T-helper 2 cell treated with Interferon-gamma antibody and Interleukin-4, amounts not matched to agents 100 ng/mL and 5 ng/mL, for 36 hours (primary cell): ENCODE results near the gene SLC16A2. TPM values are rescaled to one million over a fixed set of nuclear protein-coding genes. Genes with fewer than 3 reads are reported as not detected.
"Not testable (repeated sequence)": the region's sequence is repeated elsewhere in the genome, so short reads cannot be mapped to it uniquely, and the experiment has no call there.

ENCODE experiments used
- intact Hi-C: fragments of 100-400 bp; cut with micrococcal nuclease; formaldehyde crosslinking; loops from one replicate; pipeline ENCODE4 v1.15.1; 2023
- total RNA-seq: library from RNA; stranded (reverse); gene quantifications from 2 replicates; pipeline ENCODE4 v1.2.3, GENCODE V29; 2022

SLC16A2 gene
- total RNA-seq, 1 donor from 2014 or later = 0.07 TPM

DNA sequence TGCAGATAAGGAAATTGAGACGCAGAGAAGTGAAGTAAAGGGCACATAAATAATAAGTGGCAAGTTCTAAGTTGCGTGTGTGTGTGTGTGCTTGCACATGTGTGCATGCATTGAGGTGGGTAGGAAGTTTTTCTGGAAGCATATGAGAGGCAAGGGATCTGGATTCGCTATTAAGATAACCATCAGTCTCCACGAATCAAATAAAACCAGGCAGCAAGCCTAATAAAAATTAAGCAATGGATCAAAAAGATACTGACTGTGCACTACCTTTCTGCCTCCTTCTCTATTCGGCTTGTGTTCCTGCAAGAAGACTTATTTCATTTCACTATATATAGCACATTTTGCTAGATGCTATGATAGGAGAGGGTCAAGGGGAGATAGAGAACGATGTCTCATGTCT lies 23.8 kb downstream of the SLC16A2 start:
- intact Hi-C loops = no loop called here

DNA sequence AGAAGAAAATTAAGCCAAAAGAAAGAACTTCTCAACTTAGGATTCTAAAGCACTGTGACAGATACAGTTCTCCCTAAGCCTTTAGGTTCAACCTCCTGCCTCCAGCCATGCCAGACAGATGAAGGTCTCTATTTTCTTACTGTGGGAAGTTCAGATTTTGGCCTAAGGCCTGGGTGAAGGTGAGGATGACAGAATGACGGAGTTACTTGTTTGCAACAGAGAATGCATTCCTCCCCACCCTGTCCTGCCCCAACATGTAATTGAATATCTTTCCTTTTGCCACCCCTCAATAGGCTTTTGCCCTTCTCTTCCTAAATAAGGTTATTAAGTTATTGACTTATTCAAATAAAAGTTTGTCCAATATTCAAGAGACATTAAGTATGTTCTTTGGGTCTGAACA lies 25.6 kb downstream of the SLC16A2 start:
- intact Hi-C loops = no loop called here

DNA sequence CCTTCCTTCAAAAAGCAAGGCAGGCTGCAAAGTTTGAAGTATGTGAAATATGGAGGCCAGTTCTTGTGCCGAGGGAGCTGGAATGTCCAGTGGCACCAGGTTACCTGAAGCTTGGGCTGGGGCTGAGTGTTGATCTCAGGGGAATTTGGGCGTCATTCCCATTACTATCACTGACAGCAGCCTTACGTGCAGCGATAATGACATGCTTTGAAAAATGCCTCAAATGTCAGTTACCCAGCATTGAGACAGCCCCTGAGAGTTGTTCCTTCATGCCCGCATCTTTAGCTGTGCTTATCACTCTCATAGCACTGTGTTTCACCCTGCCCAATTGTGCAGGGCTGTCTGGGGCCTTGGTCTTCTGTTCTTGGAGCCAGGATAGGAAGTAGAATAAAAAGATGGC lies 27.4 kb downstream of the SLC16A2 start:
- intact Hi-C loops = no loop called here

DNA sequence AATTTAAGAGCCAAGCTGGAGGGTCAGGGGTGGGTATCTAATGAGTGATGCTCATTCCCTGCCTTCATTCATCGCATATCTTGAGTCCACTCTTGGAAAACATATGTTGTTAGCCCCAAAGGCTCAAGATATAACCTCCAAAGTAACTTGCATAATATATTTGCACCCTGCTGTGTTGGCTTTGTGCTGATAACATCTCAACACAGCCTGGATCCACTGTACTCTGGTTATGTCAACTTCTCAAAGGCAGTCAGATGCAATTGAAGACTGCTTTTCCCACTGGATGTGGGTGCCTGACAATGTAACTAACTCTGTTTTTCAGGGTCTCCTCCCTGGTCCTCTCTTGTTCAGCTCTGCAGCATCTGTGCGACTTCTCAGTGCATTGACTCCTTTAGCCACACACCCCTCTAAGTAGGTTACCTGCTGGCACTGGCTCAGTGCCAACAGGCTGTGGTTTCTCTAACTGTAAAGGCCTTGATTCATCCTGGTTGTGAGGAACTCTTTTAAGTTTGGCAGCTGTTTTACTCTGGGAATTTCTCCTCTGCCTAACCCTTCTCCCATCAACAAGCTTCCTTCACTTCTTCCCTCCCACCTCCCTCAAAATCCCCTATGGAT lies 28.1 kb downstream of the SLC16A2 start:
- intact Hi-C loops = no loop called here

DNA sequence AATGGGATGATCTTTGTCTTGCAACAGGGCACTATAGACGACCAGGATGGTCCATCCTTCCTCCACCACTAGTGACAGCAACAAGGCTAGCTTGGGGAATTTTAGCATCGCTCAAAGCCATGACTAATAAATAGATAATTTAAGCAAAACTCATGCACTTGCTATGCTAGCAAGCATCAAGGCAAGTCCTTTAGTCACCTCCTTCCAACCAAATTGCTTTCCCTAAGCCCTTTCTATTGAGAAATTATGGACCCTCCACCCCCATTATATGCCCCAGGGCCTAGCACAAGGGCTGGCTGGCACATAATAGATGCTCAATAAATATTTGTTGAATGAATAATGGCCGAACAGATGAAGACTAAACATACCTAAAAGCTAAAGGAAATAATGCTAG lies 28.6 kb downstream of the SLC16A2 start:
- intact Hi-C loops = no loop called here

DNA sequence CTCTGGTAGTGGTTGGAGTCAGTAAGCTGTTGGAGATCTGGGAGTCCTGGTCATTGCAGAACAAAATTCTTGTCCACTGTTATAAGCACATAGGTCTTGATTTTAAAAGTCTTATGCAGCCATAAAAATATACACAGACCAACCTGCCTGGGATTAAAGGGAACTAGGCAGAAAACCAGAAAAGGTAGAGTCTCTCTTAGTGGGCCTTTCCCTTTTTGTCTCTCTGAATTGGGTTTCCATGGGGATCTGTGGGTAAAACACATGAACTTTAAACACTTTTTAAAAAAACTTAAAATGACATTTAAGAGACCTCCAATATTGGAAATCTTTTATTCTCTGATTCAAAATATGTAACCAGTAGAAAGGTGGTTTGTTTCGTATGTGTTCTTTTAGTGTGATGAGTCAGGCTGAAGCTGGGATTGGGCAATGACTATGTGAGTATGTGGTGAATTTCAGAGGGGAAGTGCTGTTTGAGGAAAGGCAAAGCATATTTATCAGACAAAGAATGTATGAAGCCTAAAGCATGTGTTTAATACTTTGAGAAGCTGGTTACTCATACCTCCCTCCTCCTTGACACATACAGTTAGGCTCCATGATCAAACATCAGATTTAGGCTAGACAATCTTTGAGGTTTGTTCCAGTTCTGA lies 29.6 kb downstream of the SLC16A2 start:
- intact Hi-C loops = no loop called here

DNA sequence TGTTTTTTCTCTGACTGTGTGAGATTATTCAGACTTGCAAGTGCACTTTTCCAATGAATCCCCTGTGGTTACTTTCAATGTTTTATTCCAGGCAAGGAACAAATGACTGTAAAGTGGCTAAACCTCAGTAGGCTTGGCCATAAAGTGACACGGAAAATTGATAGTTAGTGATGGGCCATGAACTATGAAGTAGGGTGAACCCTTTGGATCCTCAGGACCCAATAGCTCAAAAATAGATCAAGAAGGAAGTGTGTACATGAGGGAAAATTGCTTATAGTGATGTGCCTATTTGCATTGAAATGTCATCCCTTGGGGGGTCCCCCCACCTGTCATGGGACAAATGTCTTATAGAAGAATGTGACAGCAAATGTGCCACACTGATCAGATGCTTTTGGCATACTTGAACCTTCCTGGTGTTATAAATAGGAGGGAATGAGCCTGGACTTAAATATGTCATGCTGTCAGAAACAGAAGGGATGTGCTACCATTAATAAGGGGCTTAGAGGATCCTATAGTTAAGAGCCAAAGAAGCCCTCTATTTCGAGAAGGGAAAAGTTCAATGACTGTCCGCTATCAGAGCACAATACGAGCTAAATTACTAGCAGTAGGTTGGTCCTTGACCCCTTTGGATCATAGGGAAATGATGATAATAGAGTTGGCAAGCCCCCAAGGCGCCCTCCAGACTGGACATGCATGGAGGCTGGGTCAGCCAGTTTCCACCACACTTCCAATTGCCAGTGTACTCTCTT lies 30.3 kb downstream of the SLC16A2 start:
- intact Hi-C loops = no loop called here

DNA sequence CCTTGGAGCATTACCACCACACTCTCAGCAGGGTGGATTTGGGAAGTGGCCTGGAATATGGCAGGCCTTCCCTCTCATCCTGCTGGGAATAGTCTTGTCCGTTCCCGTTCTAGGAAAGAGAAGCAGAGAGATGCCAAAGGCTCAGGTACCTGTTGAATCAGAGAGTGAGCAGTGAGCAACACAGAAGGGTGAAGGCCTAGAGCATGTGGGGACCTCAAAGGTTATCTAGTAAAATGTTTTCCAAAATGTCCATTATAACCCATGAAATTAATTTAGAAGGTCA lies 30.8 kb downstream of the SLC16A2 start:
- intact Hi-C loops = no loop called here

DNA sequence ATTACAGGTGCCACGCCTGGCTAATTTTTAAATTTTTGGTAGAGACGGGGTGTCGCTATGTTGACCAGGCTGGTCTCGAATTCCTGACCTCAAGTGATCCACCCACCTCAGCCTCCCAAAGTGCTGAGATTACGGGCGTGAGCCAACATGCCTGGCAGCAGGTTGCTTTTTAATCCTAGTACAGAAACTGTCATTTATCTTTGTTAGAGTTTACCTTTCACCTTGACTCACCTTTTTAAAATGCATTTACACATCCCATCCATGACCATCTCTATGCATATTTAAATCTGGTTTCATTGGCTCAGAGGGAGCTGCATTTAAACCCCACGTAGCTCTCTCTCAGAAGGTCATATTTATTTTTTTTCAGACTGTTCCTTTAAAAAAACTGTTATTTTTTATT lies 31.9 kb downstream of the SLC16A2 start:
- intact Hi-C loops = no loop called here

DNA sequence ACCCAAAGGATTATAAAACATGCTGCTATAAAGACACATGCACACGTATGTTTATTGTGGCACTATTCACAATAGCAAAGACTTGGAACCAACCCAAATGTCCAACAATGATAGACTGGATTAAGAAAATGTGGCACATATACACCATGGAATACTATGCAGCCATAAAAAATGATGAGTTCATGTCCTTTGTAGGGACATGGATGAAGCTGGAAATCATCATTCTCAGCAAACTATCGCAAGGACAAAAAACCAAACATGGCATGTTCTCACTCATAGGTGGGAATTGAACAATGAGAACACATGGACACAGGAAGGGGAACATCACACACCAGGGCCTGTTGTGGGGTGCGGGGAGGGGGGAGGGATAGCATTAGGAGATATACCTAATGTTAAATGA lies 32.9 kb downstream of the SLC16A2 start:
- intact Hi-C loops = not testable (repeated sequence)

DNA sequence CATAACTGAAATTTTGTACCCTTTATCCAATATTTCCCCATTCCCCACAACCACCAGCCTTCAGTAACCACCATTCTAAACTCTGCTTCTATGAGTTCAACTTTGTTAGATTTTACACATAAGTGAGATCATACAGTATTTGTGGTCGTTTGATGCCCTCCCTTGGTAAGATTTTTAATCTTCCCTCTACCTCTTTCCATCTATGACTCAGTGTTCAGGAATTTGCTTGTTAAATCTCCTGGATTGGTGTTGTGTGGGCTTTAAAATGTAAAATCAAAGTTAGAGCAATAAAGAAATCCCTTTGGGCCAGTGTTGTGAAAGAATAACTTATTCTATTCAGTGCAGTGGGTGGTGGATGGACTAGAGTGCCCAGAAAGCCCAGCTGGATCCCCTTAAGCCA lies 37.4 kb downstream of the SLC16A2 start:
- intact Hi-C loops = no loop called here

DNA sequence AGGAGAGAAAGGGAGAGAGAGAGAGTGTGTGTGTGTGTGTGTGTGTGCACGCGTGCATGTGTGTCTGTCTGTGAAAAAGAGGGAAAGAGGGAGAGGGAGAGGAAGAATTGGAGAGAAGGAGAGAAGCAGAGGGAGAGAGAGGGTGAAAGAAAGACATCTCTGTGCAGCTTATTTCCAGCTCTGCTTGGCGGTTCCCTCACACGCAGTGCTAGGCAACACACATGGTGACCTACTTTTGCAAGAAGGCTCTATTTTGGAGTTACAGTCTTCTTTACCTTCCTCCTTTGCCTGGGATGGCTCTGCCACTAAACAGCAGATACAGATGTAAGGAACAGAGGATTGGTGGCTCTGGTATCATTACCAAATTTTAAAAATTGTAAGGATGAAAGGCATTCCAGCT lies 40.1 kb downstream of the SLC16A2 start:
- intact Hi-C loops = no loop called here

DNA sequence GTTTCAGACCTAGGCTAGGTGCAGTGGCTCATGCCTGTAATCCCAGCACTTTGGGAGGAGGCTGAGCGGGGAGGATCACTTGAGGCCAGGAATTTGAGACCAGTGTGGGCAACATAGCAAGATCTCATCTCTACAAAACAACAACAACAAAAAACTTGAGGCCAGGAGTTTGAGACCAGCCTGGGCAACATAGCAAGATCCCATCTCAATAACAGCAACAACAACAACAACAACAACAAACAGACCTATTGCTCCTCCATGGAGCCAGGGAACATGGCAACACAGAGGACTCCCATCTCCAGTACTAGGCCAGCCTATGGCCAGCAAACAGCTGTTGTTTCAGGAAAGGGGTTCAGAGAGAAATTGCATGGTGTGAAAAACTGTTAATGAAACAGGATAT lies 43.4 kb downstream of the SLC16A2 start:
- intact Hi-C loops = no loop called here

DNA sequence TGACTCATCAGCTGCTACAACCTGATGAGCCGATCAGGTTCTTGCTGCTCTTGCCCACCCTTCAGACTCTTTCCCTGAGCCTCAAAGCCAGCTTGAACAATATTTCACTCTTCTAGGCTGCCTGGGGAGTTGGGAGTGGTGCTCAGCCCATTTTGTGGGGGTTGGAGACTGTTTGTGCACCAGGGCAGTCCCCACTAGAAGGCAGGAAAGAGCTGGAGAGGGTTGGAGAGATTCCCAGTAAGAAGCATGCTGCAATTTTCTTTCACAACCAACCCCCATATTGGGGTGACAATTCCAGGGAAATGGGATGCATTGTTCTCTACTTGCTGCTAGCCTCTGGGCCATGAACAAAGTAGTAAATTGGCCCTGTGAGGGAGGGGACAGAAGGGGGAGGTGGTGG lies 44.1 kb downstream of the SLC16A2 start:
- intact Hi-C loops = no loop called here

DNA sequence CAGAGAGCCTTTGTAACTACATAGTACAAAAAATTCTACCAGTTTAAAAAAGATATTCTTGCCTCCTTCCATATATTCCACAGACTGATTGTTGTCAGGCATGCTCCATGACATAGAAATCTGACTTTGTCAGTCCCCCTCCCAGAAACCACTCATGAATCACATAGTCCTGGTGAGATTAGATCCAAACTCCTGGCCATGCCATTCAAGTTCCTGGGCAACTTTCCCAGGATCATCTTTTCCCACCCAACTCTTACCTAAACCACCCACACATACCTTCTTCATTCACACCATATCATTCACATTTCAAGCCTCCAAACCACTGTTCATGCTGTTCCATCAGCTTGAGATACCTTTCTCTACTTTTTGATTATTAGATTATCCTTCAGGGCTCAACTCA lies 46.4 kb downstream of the SLC16A2 start:
- intact Hi-C loops = no loop called here

DNA sequence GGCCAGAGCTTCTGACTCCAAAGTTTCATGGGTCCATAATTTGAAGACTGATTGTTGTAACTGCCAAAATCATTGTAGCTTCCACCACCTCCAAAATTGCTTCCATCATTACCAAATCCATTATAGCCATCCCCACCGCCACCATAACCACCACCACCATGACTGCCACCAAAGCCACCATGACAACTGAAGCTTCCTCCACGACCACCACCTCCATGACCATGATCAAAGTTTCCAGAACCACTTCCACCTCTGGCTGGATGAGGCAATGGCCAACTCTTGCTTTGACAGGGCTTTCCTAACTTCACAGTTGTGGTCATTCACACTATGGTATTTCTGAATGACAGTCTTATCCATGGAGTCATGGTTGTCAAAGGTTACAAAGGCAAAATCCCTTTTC lies 51.8 kb downstream of the SLC16A2 start:
- intact Hi-C loops = not testable (repeated sequence)

DNA sequence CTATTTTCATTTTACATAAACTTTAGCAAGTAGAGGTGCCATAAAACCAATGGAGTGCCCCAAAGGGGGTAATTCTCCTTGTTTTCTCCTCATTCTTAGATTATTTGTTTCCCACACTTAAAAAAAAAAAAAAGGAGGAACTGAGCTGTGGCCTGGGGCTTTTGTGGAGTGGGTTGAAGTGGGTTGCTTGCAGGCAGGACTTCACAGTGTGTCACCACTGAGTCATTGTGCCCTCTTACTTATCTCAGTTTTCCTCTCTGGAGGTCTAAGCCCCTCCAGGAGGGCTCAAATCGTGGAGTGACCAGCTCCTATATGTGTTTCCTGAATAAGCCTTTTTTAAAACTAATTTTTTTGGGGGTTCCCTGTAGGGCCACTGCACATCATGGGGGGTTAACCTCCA lies 69.0 kb downstream of the SLC16A2 start:
- intact Hi-C loops = no loop called here

DNA sequence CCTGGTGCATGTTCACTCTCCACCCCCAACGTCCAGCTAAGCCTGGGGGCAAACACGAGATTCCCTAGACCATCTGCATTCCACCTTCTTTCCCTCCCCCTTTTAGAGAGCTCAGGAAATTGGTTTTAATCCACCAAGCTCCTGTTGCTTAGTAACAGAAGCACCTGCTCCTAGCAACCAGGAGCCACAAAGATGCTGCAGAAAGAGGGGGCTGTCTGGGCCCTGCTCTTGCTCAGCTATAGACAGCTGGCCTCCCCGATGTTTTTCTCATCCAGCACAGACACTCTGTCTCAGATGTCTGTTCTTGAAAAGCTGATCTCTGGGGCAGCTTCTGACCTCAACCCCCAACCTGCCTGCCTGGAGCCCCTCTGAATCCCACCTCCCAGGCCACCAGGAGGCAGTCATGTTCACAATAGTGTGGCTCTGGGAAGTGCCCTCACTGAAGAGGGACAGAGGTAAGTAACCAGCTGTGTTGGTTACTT lies 71.5 kb downstream of the SLC16A2 start:
- intact Hi-C loops = loop anchor here (1.0 kb wide), 1 partner anchor 58 kb away; no protein-coding TSS in a partner anchor

DNA sequence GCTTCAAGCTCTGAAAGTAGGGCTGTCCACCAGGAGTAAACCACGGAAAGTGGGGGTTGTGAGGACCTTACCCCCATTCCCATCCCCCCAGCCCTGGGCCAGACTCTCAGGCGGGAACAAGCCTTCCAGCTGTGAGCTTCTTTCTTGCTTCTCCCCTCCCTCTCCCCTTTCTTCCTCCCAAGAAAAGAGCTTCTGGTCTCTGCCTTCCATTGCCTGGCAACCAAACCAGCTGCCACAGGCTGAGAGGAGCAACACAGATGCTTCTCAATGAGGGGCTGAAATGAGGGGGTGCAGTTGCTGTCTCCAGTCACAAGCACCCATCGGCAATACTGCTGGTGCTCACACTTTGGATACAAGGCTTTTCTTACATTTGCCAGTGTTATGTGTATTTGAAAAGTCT lies 72.5 kb downstream of the SLC16A2 start:
- intact Hi-C loops = loop anchor here (1.0 kb wide), 1 partner anchor 56 kb away; no protein-coding TSS in a partner anchor

DNA sequence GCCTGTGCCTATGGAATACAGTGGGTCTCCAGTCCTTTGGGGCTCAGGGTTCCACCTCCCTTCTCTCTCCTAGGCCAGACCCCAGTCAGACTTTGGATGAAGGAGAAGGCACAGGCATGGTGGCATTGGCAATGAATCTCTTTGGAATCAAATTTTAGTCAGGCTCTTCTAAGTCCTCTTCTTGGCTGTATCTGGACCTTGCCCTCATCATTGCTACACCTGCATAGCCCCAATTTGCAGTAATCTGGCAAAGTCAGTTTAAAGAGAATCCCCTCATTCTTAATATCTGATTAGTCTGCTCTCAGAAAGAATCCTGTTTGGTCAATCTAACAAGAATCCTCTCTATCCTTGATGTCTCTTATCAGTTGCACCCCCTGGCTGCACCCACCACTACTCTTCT lies 77.6 kb downstream of the SLC16A2 start:
- intact Hi-C loops = no loop called here

DNA sequence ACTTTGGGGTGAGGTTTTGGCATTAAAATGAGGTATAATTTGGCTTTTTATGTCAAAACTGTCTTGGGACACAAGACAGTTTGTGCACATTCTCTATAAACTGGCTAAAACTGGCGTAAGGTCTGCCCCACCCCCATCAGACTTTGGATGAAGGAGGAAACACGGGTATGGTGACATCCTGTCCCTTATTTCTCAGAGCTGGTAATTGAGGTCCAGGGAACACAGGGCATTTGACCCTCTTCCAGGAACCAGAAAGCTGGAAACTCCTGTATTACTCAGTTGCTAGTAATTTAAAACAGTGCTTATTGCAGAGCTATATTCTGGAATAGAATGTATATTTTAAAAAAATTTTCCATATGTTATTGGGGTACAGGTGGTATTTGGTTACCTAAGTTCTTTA lies 78.8 kb downstream of the SLC16A2 start:
- intact Hi-C loops = no loop called here

DNA sequence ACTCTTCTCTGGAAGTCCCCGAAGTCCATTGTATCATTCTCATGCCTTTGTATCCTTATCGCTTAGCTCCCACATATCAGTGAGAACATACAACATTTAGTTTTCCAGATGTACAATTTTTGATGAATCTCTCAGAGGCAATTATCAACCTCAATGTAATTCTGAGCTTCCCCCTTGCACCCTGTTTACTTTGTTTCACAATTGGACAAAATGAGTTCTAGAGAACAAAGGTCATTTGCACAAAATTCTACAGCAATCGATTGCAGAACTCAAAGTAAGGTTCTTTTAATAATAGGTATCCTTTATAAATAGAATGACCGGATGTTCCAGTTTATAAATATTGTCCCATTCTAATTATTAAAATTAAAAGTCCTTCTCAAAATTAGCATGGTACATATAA lies 79.3 kb downstream of the SLC16A2 start:
- intact Hi-C loops = no loop called here

DNA sequence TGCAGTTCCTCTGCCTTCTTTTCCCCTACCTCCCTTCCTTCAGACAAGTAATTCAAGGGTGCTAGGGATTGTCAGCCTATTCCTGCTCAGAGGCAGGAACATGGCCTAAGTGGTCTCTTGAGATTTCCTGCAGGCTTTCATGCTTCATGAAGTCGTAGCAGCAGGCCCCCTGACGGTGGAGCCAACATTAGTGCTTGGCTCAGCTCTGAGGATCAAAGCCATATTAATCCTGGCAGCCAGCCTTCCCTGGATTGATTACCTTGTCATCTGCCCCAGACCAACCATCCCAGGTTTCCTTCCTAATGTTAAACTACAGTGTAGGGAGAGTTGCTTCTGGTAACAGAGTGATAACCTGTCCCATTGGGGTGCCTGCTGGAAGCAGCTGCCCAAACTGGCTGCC lies 84.1 kb downstream of the SLC16A2 start:
- intact Hi-C loops = no loop called here
